Hippocampal formation (tissue), 2 donors: ENCODE results near the gene TOX2.
A peak's percentile ranks its signal among the peaks of the same experiment; 100 is the strongest.
"Not testable (repeated sequence)": the region's sequence is repeated elsewhere in the genome, so short reads cannot be mapped to it uniquely, and the experiment has no call there.

Experiments
- DNase-seq, 2 donors: peaks; one replicate each; lab custom pipeline; 2025; lab: John Stamatoyannopoulos, UW

The TOX2 gene

GRCh38 chr20:44033344-44033743 is 118.7 kb downstream of the TOX2 start:
- DNase-seq, result no peak

- DNase-seq, result no peak
Observed at GRCh38 chr20:44033873-44034272, 119.2 kb downstream of the TOX2 start.

- no peak for DNase-seq
Observed at GRCh38 chr20:44034451-44034850, 119.8 kb downstream of the TOX2 start.

- no peak for DNase-seq
Observed at GRCh38 chr20:44034965-44035635, 120.4 kb downstream of the TOX2 start.

- no peak for DNase-seq
Observed at GRCh38 chr20:44035924-44036323, 121.3 kb downstream of the TOX2 start.

GRCh38 chr20:44036441-44036840 is 121.8 kb downstream of the TOX2 start:
- no peak for DNase-seq

GRCh38 chr20:44038681-44039123 is 124.0 kb downstream of the TOX2 start:
- DNase-seq, result peak; percentile 16 to 54

- DNase-seq, result no peak
Observed at GRCh38 chr20:44039147-44039546, 124.5 kb downstream of the TOX2 start.

- DNase-seq, result no peak
Observed at GRCh38 chr20:44039741-44040140, 125.1 kb downstream of the TOX2 start.

- DNase-seq, result no peak
Observed at GRCh38 chr20:44040202-44040915, 125.7 kb downstream of the TOX2 start.

GRCh38 chr20:44041001-44041400 is 126.3 kb downstream of the TOX2 start:
- DNase-seq, result no peak

- DNase-seq, result not testable (repeated sequence)
Observed at GRCh38 chr20:44044712-44045111, 130.1 kb downstream of the TOX2 start.

GRCh38 chr20:44050327-44050726 is 135.7 kb downstream of the TOX2 start:
- DNase-seq, result no peak

GRCh38 chr20:44050925-44051660 is 136.4 kb downstream of the TOX2 start:
- no peak for DNase-seq

GRCh38 chr20:44051661-44052000 is 137.0 kb downstream of the TOX2 start:
- DNase-seq, result no peak

- DNase-seq, result no peak
Observed at GRCh38 chr20:44052166-44052565, 137.5 kb downstream of the TOX2 start.

- DNase-seq, result no peak
Observed at GRCh38 chr20:44053046-44053445, 138.4 kb downstream of the TOX2 start.

- no peak for DNase-seq
Observed at GRCh38 chr20:44054118-44054517, 139.5 kb downstream of the TOX2 start.

- DNase-seq, result no peak
Observed at GRCh38 chr20:44054849-44055248, 140.2 kb downstream of the TOX2 start.

- peak in 1 of 2 donors; percentile 33 for DNase-seq
Observed at GRCh38 chr20:44056010-44056698, 141.5 kb downstream of the TOX2 start.

GRCh38 chr20:44057698-44058675 is 143.3 kb downstream of the TOX2 start:
- no peak for DNase-seq
